PC-9 (cell line): ENCODE data around the gene PLEKHA6. TPM values are rescaled to one million over a fixed set of nuclear protein-coding genes. Genes with fewer than 3 reads are reported as not detected.

ENCODE experiments used
- BruUV-seq: library from RNA; stranded (reverse); fragments of 400-500 nt; replicated peaks from 2 replicates; lab custom pipeline; 2021; lab: Mats Ljungman, UMichigan
- CTCF ChIA-PET: fragments of 300-600 bp; sonication (Branson Sonifier 250); formaldehyde crosslinking; loops from one replicate; lab custom pipeline; 2022; ENCODE audit warnings: antibody characterized with exemption; lab: Charles Lee
- POLR2A ChIA-PET: fragments of 300-600 bp; sonication (Branson Sonifier 250); formaldehyde crosslinking; loops from one replicate; lab custom pipeline; 2022; ENCODE audit warnings: antibody characterized with exemption; ENCODE audit not compliant: unreplicated experiment; lab: Charles Lee
- DNase-seq, 2 experiments: peaks; one replicate each; pipeline versions ENCODE4 v3.0.0 to v3.0.0-alpha.2; 2015 to 2022; ENCODE audit warnings: mixed read lengths in 1 of 2
- H2AFZ ChIP-seq: fragments of 200-600 bp; sonication (generic); 2 replicates; pipeline ENCODE4 v1.8.1; 2017; ENCODE audit warnings: antibody characterized with exemption
- H3F3A ChIP-seq: fragments of 200-600 bp; sonication (generic); 2 replicates; pipeline ENCODE4 v1.8.1; 2017; ENCODE audit warnings: antibody characterized with exemption, mild to moderate bottlenecking, low read depth; ENCODE audit not compliant: insufficient read depth
- H3K27ac ChIP-seq: fragments of 200-600 bp; sonication (generic); 2 replicates; pipeline ENCODE4 v1.6.1; 2016; ENCODE audit warnings: mixed run types
- H3K27me3 ChIP-seq: fragments of 200-600 bp; sonication (generic); 2 replicates; pipeline ENCODE4 v1.6.1; 2016; ENCODE audit warnings: low read depth, mixed run types; ENCODE audit not compliant: insufficient read depth
- H3K36me3 ChIP-seq: fragments of 200-600 bp; sonication (generic); 2 replicates; pipeline ENCODE4 v1.6.1; 2016; ENCODE audit warnings: low read depth, mixed run types
- H3K4me1 ChIP-seq: fragments of 200-600 bp; sonication (generic); replicated peaks from 2 replicates; pipeline ENCODE4 v1.6.1; 2016; ENCODE audit warnings: mixed run types; ENCODE audit not compliant: insufficient read depth
- H3K4me2 ChIP-seq: fragments of 200-600 bp; sonication (generic); 2 replicates; pipeline ENCODE4 v1.6.1; 2017; ENCODE audit warnings: mixed run types
- H3K4me3 ChIP-seq: fragments of 200-600 bp; sonication (generic); 2 replicates; pipeline ENCODE4 v1.6.1; 2016; ENCODE audit warnings: mixed run types
- H3K79me2 ChIP-seq: fragments of 200-600 bp; sonication (generic); 2 replicates; pipeline ENCODE4 v1.6.1; 2017; ENCODE audit warnings: low read depth, mixed run types
- H3K9me2 ChIP-seq: fragments of 200-600 bp; sonication (generic); 2 replicates; pipeline ENCODE4 v1.8.1; 2017; ENCODE audit warnings: mild to moderate bottlenecking; ENCODE audit not compliant: insufficient read depth
- H3K9me3 ChIP-seq: fragments of 200-600 bp; sonication (generic); 2 replicates; pipeline ENCODE4 v1.8.1; 2016; ENCODE audit warnings: low read depth; ENCODE audit not compliant: insufficient read depth
- H4K20me1 ChIP-seq: fragments of 200-600 bp; sonication (generic); 2 replicates; pipeline ENCODE4 v1.8.1; 2017; ENCODE audit not compliant: insufficient read depth
- EZH2 ChIP-seq: fragments of 200-600 bp; sonication (generic); IDR thresholded peaks from 2 replicates; pipeline ENCODE4 v1.8.0; 2017; ENCODE audit warnings: antibody characterized with exemption, low read depth
- intact Hi-C: fragments of 100-400 bp; cut with micrococcal nuclease; formaldehyde crosslinking; loops from one replicate; pipeline ENCODE4 v1.10.0; 2022; ENCODE audit not compliant: unreplicated experiment
- total RNA-seq: library from RNA; stranded (reverse); gene quantifications from 2 replicates; pipeline ENCODE4 v1.2.3, GENCODE V29; 2021
- TF ChIP-seq, protein P1 (sequence below): fragments of 200-600 bp; sonication (generic); conservative IDR thresholded peaks from 2 replicates; pipeline ENCODE4 v1.6.1; 2017; ENCODE audit warnings: mixed run types, antibody characterized with exemption, mild to moderate bottlenecking, moderate library complexity

The PLEKHA6 gene
- total RNA-seq, 1 experiment from 2014 or later, result 52.0 TPM

DNA sequence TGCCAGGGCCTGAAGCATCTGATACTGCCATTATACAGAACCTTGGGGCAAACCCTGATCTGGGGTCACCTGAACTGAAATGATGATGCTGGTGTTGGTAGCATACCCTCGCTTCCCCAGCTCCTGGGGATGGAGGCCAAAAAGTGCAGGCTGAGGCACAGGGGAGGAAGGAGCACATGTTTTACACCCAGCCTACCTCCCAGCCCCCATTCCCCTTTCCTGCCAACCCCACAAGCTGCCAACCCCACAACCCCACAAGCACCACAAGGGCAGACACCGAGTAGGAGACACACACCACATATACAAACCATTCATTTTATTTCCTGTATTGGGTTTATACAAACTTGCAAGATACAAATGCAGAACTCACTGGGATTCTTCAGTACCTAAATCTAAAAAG lies 141.2 kb downstream of the PLEKHA6 start:
- TF ChIP-seq, protein P1, sequence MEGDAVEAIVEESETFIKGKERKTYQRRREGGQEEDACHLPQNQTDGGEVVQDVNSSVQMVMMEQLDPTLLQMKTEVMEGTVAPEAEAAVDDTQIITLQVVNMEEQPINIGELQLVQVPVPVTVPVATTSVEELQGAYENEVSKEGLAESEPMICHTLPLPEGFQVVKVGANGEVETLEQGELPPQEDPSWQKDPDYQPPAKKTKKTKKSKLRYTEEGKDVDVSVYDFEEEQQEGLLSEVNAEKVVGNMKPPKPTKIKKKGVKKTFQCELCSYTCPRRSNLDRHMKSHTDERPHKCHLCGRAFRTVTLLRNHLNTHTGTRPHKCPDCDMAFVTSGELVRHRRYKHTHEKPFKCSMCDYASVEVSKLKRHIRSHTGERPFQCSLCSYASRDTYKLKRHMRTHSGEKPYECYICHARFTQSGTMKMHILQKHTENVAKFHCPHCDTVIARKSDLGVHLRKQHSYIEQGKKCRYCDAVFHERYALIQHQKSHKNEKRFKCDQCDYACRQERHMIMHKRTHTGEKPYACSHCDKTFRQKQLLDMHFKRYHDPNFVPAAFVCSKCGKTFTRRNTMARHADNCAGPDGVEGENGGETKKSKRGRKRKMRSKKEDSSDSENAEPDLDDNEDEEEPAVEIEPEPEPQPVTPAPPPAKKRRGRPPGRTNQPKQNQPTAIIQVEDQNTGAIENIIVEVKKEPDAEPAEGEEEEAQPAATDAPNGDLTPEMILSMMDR, result no peak
- no peak for TF ChIP-seq EZH2
- Histone ChIP-seq H3K9me2 (no peaks in the 10 kb centered on the region), H4K20me1 (no peaks in the 10 kb centered on the region), H3K36me3 (peaks cover 17% of the 10 kb centered on the region; the same call in 1 of the 2 replicates), H3F3A (peaks cover 42% of the 10 kb centered on the region; the same call in 1 of the 2 replicates), H3K4me2 (no peak overlapping the region), H3K27ac (no peak overlapping the region), H3K4me1 (no peaks in the 10 kb centered on the region; the same call in 1 of the 2 replicates), H3K4me3 (no peak overlapping the region), H3K79me2 (no peaks in the 10 kb centered on the region; the same call in 1 of the 2 replicates), H3K27me3 (no peaks in the 10 kb centered on the region), H3K9me3 (no peaks in the 10 kb centered on the region), H2AFZ (no peak overlapping the region)
- no peak for DNase-seq
- ChIA-PET CTCF (interaction anchor here (0.7 kb wide), 1 partner anchor 1653 kb away, joined by 3 read pairs; no protein-coding TSS in a partner anchor), POLR2A (no interaction called here)
- intact Hi-C loops, result no loop called here
- BruUV-seq, result no TSS peak

DNA sequence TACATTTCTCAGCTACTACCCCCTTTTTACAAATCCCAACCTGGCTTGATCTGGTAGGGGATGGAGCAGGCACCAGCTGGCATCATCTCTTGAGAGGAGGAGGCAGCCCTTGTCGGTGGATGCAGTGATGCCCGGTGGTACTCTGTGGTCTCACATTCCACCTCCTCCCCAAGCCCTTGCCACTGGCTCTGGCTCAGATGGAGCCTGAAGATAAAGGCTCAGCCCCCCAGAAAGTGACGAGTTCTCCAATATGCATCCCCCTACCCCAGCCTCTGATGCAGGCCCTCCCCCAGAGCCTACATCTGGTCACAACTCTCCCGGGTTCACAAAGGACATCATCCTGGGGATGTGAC lies 142.1 kb downstream of the PLEKHA6 start:
- no peaks in the 10 kb centered on the region for H4K20me1 ChIP-seq
- ChIA-PET CTCF (interaction anchor here (0.6 kb wide), 1 partner anchor 405 kb away, joined by 8 read pairs; no protein-coding TSS in a partner anchor), POLR2A (no interaction called here)
- intact Hi-C loops, result no loop called here
- DNase-seq, result no peak
- no peaks in the 10 kb centered on the region for H3K9me2 ChIP-seq
- H3K4me3 ChIP-seq, result no peak overlapping the region
- no peak overlapping the region for H3K27ac ChIP-seq
- H2AFZ ChIP-seq, result no peak overlapping the region
- H3K9me3 ChIP-seq, result no peaks in the 10 kb centered on the region
- H3K4me1 ChIP-seq, result peaks cover 7% of the 10 kb centered on the region
- H3F3A ChIP-seq, result peaks cover 42% of the 10 kb centered on the region; the same call in 1 of the 2 replicates
- no TSS peak for BruUV-seq
- peaks cover 8% of the 10 kb centered on the region for H3K79me2 ChIP-seq
- no peak overlapping the region for H3K4me2 ChIP-seq
- TF ChIP-seq EZH2, result no peak
- TF ChIP-seq, protein P1, result no peak
- no peaks in the 10 kb centered on the region for H3K27me3 ChIP-seq
- peaks cover 11% of the 10 kb centered on the region; the same call in 1 of the 2 replicates for H3K36me3 ChIP-seq

DNA sequence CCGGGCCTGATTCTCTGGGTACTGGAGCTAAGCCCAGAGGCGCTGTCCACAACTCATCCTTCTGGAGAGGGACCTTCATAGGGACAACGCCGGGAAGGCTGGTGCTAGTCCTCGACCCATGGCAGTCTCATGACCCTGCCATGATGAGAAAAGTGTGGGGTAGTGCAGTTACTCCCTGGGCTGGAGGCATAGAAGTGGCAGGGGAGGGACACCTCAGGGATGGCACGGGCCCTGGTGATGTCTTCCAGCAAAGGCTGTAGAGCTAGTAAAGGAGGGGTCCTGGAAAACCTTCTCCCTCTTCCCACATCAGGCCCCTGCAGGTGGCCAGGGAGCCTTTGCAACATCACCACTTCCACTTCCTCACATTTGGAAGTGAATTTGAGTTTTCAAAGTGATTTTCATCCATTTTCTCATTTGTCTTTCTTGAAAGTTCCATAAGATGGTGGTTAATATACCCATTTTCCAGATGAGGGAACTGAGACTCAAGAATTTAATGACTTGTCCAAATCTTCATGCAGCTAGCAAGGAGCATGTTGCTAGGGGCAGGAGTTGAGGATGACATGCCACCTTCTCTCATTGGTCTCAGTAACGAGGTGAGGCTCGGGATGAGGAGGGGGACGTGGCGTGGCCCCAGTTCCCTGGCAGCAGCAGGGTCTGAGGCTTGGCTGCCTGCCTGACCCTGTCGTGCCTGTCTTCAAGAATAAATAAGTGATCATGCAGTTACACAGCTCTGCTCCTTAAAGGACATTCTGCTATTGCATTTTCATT lies 142.7 kb downstream of the PLEKHA6 start:
- peaks cover 13% of the 10 kb centered on the region for H3K4me1 ChIP-seq
- DNase-seq, result no peak
- H3K27me3 ChIP-seq, result no peaks in the 10 kb centered on the region
- H3K36me3 ChIP-seq, result peaks cover 7% of the 10 kb centered on the region; the same call in 1 of the 2 replicates
- H3K9me3 ChIP-seq, result no peaks in the 10 kb centered on the region
- no peak overlapping the region for H2AFZ ChIP-seq
- POLR2A ChIA-PET, result no interaction called here
- BruUV-seq, result no TSS peak
- no peaks in the 10 kb centered on the region for H4K20me1 ChIP-seq
- no peak overlapping the region for H3K4me2 ChIP-seq
- no peaks in the 10 kb centered on the region for H3K9me2 ChIP-seq
- H3K27ac ChIP-seq, result no peak overlapping the region
- CTCF ChIA-PET, result interaction anchor here (0.6 kb wide), 3 partner anchors 84 to 404 kb away, joined by 3 to 8 read pairs (median 3); no protein-coding TSS in a partner anchor
- no peak overlapping the region for H3K4me3 ChIP-seq
- H3F3A ChIP-seq, result peaks cover 42% of the 10 kb centered on the region; the same call in 1 of the 2 replicates
- intact Hi-C loops, result no loop called here
- H3K79me2 ChIP-seq, result peaks cover 12% of the 10 kb centered on the region
- TF ChIP-seq EZH2, result no peak
- TF ChIP-seq, protein P1, result no peak
